Ascending aorta (tissue), 2 donors: ENCODE results near the gene HDAC10. TPM values are rescaled to one million over a fixed set of nuclear protein-coding genes. Genes with fewer than 3 reads are reported as not detected.

Experiments used
- DNase-seq, 2 donors: peaks; one replicate each; pipeline ENCODE4 v3.0.0-alpha.2; 2019; ENCODE audit warnings: low spot score in 2 of 2
- H3K27ac ChIP-seq, 2 donors: fragments of 200-600 bp; sonication (generic); one replicate each; pipeline ENCODE4 v1.5.1; 2016 to 2017; ENCODE audit warnings: mild to moderate bottlenecking in 1 of 2
- H3K27me3 ChIP-seq: fragments of 200-600 bp; sonication (generic); one replicate; pipeline ENCODE4 v1.5.1; 2017
- H3K36me3 ChIP-seq, 2 donors: fragments of 200-600 bp; sonication (generic); one replicate each; pipeline ENCODE4 v1.5.1; 2016
- H3K4me1 ChIP-seq, 2 donors: fragments of 200-600 bp; sonication (generic); one replicate each; pipeline ENCODE4 v1.5.1; 2016 to 2017; ENCODE audit warnings: mild to moderate bottlenecking in 1 of 2
- H3K4me3 ChIP-seq, 2 donors: fragments of 200-600 bp; sonication (generic); one replicate each; pipeline ENCODE4 v1.5.1; 2016 to 2017; ENCODE audit warnings: mild to moderate bottlenecking in 1 of 2
- H3K9me3 ChIP-seq, 2 donors: fragments of 200-600 bp; sonication (generic); one replicate each; pipeline ENCODE4 v1.5.1; 2016
- CTCF ChIP-seq, 3 experiments: fragments of 200-600 bp in 2 of 3; fragments of 450-650 bp in 1 of 3; sonication (generic) in 2 of 3; IDR thresholded peaks; one replicate each; pipeline ENCODE4 v1.5.1; 2016 to 2019; ENCODE audit warnings: antibody characterized with exemption in 3 of 3, mild to moderate bottlenecking in 1 of 3, moderate library complexity in 1 of 3
- intact Hi-C: fragments of 100-400 bp; cut with DNase I; formaldehyde crosslinking; loops from one replicate; pipeline ENCODE4 v1.15.1; 2023
- total RNA-seq: library from RNA; depleted of rRNA; stranded (reverse); fragments of >200 nt; gene quantifications from one replicate; pipeline ENCODE4 v1.1.0, GENCODE V29; 2016

HDAC10 gene
- total RNA-seq, 1 donor from 2014 or later: 73.2 TPM

- Histone ChIP-seq H3K27me3 (no peaks in the 10 kb centered on the region), H3K27ac (peak overlapping the region; percentile 2 to 33), H3K4me1 (peaks cover 39 to 73% of the 10 kb centered on the region in 2 donors), H3K4me3 (no peak overlapping the region), H3K36me3 (no peaks in the 10 kb centered on the region), H3K9me3 (no peaks in the 10 kb centered on the region)
- DNase-seq: no peak
- TF ChIP-seq CTCF (IDR thresholded peaks at IDR 0.05): no peak
- intact Hi-C loops: no loop called here
Observed at GRCh38 chr22:50298266-50298637, 47.2 kb upstream of the HDAC10 start.

GRCh38 chr22:50297510-50298265 is 46.6 kb upstream of the HDAC10 start:
- TF ChIP-seq CTCF (IDR thresholded peaks at IDR 0.05): no peak
- Histone ChIP-seq H3K9me3 (no peaks in the 10 kb centered on the region), H3K27me3 (no peaks in the 10 kb centered on the region), H3K27ac (peak overlapping the region; percentile 33), H3K36me3 (no peaks in the 10 kb centered on the region), H3K4me3 (no peak overlapping the region), H3K4me1 (peaks cover 39 to 73% of the 10 kb centered on the region in 2 donors)
- DNase-seq: no peak
- intact Hi-C loops: no loop called here

DNA sequence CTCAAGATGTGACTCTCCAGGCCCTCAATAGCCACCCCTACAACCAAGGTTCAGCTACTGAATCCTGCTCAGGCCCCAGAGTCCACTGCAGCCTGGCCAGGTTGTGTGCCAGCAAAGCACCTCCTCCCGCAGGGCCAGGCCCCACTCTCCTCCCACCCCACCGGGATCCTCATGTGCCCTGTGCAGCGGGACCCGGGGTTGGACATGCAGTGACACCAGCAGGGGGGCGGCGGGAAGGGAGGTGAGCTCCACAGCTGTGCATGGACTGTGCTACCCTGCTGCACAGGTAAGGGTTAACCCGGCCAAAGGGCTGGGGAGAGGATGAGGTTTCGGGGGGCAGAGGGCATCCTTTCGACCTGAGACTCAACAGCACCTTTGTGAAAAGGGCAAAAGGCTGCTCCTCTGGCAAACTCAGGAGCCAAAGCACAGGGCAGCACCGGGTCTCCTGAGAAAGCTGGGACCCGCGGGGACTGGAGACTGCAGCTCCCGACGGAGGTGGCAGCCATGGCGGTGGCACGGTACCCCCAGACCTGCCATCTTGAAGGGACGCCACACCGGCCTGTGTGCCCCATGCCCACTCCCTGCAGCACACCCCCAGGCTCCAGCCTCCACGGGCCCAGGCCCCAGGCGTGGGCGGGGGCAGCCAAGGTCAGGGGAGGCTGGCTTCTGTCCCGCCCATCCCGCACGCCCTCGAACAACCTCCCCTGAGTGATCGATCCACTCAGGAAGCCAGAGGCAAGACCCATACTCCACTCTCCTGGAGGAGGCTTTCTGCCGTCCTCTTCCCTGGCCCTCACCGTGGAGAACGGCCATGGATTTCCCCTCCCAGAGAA is 45.8 kb upstream of the HDAC10 start:
- intact Hi-C loops: no loop called here
- H3K27ac ChIP-seq: peak overlapping the region; percentile 33
- no peaks in the 10 kb centered on the region for H3K36me3 ChIP-seq
- TF ChIP-seq CTCF (IDR thresholded peaks at IDR 0.05): no peak
- no peaks in the 10 kb centered on the region for H3K27me3 ChIP-seq
- H3K4me3 ChIP-seq: no peak overlapping the region
- no peaks in the 10 kb centered on the region for H3K9me3 ChIP-seq
- DNase-seq: no peak
- peaks cover 31 to 69% of the 10 kb centered on the region in 2 donors for H3K4me1 ChIP-seq

- peaks cover 10 to 43% of the 10 kb centered on the region in 2 donors for H3K4me1 ChIP-seq
- TF ChIP-seq CTCF (IDR thresholded peaks at IDR 0.05): no peak
- H3K9me3 ChIP-seq: no peaks in the 10 kb centered on the region
- H3K4me3 ChIP-seq: peak overlapping the region; percentile 45 to 57
- H3K36me3 ChIP-seq: peaks cover 11 to 22% of the 10 kb centered on the region in 2 donors
- no peaks in the 10 kb centered on the region for H3K27me3 ChIP-seq
- peak overlapping the region; percentile 77 to 97 for H3K27ac ChIP-seq
- intact Hi-C loops: no loop called here
- no peak for DNase-seq
Observed at GRCh38 chr22:50294319-50294656, 43.2 kb upstream of the HDAC10 start.

GRCh38 chr22:50293441-50294318 is 42.6 kb upstream of the HDAC10 start:
- TF ChIP-seq CTCF (IDR thresholded peaks at IDR 0.05): no peak
- peak overlapping the region; percentile 77 to 97 for H3K27ac ChIP-seq
- peaks cover 17 to 28% of the 10 kb centered on the region in 2 donors for H3K36me3 ChIP-seq
- H3K4me1 ChIP-seq: peaks cover 9 to 38% of the 10 kb centered on the region in 2 donors
- intact Hi-C loops: loop anchor here (1.0 kb wide), 2 partner anchors 12 to 34 kb away; partner anchors contain the start of gene DENND6B
- H3K4me3 ChIP-seq: peak overlapping the region; percentile 45 to 57
- no peaks in the 10 kb centered on the region for H3K27me3 ChIP-seq
- no peak for DNase-seq
- H3K9me3 ChIP-seq: no peaks in the 10 kb centered on the region
